Measurements from ENCODE around the gene LPAR6.

Gene LPAR6

DNA sequence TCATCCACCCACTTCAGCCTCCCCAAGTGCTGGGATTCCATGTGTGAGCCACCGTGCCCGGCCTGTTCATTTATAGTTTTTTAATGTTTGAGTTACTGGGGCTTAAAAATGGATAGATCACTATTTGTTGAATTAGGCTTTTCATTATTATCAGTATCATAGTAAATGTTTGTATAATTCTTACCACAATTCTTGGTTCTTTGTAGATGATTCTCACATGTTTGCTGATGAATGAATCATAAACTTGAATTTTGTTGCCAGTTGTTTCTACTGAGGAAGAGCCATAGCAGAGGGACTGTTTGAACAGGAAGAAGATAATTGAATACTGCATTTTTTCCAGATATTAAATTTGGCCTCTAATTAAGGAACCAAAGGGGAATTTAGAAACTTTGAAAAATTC is 2.6 kb upstream of the LPAR6 start:
- no peak for DNase-seq (ENCODE audit: low read depth in 3 of 3, low spot score in 1 of 3)

DNA sequence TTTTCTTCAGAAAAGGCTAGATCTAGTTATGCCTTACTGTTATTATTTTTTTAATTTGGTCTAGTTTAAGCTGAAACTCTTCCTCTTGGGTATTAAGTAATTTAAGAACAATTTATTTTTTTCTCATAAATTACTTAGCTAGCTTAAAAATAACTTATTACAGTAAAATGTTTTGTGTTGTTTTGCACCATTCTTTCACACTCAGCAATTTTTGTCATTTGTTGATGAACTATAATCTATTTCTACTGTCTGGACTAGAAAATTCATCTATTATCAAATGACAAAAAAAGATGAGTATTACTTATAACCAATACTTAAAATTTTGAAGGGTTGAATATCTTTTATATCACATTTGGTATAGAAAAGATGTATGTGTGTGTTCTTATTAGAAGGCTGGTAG is 1.6 kb upstream of the LPAR6 start:
- DNase-seq (ENCODE audit: low read depth in 3 of 3, low spot score in 1 of 3) = no peak

DNA sequence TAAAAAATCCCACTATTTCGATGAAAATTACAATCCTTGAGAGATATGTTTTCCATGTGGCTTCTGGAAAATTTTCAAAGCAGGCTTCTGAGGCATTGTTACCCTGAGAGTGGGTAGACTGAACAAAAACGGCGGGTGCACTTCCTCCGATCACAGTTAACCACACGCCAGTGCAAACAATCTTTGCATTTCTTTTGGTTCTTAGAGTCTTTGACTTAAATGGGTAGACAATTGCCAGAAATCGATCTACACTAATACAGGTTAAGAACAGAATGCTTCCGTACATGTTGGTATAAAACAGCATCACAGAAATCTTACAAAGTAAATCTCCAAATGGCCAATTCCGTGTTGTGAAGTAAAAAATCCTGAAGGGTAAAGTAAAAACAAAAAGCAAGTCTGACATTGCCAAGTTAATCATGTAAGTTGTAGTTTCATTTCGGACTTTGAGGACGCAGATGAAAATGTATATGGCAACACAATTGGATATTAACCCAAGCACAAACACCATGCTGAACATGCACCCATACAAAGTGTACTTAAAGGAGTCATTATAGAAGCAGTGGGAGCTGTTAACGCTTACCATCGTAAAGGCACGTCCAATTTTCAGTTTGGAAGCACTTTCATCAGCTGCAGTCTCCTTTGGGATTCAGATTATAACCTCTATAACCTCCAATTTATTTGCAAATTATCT is 927 bp downstream of the LPAR6 start:
- DNase-seq (ENCODE audit: low read depth in 3 of 3, low spot score in 1 of 3) = peak in 1 of 3 donors; percentile 18

DNA sequence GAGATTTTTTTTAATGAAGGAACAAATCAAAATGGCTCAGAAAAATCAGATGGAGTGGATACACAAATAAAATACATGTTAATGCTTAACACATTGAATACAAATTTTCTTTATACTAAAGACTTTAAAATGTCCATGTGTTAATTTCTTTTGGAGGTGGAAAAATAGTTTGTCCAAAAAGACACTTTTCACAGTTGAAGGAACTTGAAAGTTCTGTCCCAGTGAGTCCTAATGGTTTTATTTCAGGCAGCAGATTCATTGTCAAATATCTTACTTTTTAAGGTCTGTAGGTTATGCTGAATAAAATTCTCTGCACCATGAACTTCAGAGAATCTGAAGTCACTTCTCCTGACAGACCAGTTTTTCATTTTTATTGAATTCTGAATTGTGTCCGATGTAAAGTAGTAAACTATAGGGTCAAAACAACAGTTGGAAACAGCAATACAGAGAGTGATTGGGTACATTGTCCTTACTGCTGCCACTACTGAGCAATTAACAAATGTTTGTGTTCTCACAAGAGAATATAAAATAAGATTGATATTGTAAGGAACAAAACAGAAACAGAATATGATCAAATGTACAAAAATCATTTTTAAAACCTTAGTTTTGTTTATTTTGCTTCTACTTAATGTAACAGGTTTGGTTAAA is 1.6 kb downstream of the LPAR6 start:
- no peak for DNase-seq (ENCODE audit: low read depth in 3 of 3, low spot score in 1 of 3)

DNA sequence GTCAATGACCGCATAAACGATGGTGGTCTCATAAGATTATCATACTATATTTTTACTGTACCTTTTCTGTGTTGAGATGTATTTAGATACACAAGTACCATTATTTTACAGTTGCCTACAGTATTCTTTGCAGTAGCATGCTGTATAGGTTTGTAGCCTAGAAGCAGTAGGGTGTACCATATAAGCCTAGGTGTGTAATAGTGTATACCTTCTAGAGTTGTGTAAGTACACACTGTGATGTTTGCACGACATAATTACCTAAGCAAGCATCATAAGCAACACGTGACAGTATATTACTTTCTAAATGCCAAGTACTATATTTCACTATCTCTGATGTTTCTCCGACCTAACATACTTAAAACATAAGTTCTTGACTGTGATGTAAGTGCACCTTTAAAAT is 2.7 kb downstream of the LPAR6 start:
- DNase-seq (ENCODE audit: low read depth in 3 of 3, low spot score in 1 of 3) = no peak

DNA sequence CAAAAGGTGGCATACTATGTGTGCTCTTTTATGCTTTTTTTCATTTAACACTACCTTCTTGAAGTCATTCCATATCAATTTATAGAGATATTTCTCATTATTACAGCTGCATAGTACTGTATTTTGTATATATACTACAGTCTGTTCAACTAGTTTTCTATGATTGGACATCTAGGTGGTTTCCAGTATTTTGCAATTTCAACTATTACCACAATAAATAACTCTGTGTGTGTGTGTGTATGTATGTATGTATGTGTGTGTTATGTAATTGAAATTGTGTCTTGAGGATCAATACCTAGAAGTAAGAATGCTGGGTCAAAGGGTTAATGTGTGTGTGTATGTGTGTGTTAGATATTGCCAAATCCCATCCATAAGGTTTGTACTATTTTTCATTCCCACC is 7.0 kb downstream of the LPAR6 start:
- DNase-seq (ENCODE audit: low read depth in 3 of 3, low spot score in 1 of 3) = no peak

DNA sequence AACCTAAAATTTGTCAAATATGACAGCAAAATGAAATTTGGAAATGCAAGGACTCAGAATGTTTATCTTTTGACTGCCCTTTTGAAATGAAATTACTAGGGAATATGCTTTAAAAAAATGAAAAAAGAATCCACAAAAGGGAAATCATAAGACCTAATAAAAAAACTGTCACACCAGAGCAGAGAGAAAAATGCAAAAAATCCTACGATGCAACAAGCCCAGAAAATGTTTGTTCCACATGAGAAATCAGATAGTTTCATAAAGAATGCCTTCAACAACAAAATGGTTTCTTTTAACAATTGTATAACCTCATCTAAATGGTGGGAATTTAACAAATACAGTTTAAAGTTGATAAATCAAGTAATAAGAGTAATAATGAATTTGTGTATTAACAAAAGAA is 8.0 kb downstream of the LPAR6 start:
- DNase-seq (ENCODE audit: low read depth in 3 of 3, low spot score in 1 of 3) = no peak

DNA sequence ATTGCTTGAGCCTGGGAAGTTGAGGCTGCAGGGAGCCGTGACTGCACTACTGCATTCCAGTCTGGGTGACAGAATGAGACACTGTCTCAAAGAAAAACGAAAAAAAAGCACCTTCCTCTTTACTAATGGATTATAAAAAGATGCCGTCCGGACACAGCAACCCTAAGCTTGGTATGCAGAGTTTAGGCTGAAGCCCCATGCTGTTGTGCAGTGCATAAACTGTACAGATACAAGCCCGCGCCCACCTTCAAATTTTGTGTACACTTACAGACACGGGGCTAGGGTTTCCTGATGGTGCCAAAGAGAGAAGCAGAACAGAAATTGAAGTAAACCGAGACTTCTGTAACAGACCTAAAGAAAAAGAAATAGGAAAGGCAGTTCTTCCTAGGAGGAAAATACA is 9.0 kb downstream of the LPAR6 start:
- no peak for DNase-seq (ENCODE audit: low read depth in 3 of 3, low spot score in 1 of 3)

DNA sequence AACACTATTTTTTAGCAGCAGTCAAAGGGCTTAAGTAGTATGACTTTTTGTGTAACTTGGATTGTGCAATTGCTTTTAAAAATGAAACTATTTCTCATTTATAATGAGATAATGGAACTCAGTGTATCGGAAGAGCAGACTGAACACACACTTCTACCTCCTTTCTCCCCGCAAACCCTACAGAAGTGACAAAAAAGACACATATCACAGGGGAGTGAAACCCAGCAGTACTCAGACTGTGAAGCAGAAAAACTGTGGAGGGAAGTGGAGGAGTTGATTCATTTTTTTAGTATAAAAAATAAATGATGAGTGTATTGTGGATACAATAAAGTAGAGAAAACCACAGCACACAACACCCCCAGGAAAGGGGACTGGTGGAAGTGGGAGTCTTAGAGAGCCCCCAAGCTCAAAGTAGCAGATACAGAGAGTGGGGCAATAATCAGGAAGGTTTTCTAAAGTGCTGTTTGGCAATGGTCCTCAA is 9.7 kb downstream of the LPAR6 start:
- no peak for DNase-seq (ENCODE audit: low read depth in 3 of 3, low spot score in 1 of 3)

DNA sequence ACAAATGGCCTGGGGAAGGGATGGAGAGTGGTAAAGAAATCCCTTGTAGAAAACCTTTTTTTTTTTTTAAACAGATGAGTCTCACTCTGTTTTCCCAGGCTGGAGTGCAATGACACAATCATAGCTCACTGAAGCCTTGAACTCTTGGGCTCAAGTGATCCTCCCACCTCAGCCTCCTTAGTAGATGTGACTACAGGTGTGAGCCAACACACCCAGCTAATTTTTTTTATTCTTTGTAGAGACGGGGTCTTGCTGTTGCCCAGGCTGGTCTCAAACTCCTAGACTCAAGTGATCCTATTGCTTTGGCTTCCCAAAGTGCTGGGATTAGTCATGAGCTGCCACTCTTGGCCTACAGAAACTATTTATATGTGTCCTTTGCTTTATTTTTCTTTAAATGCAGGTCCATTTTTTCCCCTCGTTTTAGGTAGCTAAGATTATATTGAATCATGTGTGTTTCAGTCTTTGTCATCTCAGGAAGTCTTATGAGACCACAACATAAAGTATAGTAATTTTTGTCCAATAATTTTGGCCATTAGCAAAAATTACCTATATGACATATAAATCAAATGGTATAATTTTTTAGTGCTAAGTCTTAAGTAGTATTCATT is 10.5 kb downstream of the LPAR6 start:
- no peak for DNase-seq (ENCODE audit: low read depth in 3 of 3, low spot score in 1 of 3)

DNA sequence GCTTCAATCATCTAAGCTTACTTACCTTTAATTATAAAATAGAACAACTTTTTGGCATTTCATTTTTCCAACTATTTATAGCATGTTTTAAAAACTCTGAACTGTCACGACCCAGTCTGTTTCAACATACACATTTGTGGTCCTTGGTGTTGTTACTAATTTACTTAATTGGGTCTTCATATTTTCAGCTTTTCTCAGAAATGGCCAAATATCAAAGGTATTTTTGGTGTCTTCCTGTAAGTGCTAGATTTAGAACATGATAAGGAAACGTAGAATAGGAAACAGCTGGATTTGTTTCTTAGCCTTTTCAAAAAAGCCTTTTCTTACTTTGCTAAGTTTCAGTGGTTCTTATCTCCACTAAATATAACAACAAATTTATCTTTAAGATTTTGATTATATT is 11.4 kb downstream of the LPAR6 start:
- DNase-seq (ENCODE audit: low read depth in 3 of 3, low spot score in 1 of 3) = no peak

DNA sequence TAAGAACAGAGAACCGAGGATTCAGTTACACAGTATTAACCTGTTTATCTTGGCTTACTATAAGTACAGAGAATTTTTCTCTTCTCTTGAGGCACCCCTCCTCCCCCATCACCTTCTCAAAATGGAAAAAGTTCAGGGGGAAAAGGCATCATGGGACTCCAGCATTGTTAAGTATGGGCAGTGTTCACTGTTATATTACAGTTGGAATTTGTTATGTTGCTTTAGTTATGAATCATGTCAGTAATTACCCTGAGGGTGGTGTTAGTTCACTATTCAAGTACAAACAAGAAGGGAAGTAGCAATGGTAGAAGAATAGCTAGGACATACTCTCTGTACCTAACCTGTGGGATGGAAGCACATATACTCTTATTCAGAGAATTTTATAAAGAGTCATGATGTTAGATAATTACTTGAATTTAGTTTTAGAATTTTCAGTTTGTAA is 12.0 kb downstream of the LPAR6 start:
- DNase-seq (ENCODE audit: low read depth in 3 of 3, low spot score in 1 of 3) = no peak

DNA sequence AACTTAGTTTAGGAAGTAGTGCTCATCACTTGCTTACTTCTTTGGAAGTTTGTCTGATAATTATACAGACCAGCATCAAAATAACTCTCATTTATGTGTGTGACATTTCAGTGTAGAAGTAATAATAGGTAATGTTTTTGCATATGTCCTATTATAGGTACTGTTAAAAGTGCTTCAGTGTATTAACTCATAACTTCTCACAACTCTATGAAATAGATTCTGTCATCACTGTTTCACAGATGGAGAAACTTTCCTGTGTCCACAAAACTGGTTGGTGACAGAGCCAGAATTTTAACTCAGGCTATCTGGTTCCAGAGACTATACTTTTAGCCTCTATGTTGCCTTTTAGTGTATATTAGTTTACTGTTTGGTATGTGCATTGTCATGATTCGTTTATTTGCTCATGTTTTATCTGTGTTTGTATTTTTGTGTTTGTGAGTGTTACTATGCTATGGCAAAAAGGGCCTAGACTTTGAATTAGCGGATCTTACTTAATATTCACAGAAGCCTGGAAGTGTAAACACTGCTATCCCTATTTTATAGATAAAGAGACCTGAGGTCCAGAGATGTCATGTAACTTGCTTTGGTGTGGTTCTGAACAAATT is 12.7 kb downstream of the LPAR6 start:
- no peak for DNase-seq (ENCODE audit: low read depth in 3 of 3, low spot score in 1 of 3)

DNA sequence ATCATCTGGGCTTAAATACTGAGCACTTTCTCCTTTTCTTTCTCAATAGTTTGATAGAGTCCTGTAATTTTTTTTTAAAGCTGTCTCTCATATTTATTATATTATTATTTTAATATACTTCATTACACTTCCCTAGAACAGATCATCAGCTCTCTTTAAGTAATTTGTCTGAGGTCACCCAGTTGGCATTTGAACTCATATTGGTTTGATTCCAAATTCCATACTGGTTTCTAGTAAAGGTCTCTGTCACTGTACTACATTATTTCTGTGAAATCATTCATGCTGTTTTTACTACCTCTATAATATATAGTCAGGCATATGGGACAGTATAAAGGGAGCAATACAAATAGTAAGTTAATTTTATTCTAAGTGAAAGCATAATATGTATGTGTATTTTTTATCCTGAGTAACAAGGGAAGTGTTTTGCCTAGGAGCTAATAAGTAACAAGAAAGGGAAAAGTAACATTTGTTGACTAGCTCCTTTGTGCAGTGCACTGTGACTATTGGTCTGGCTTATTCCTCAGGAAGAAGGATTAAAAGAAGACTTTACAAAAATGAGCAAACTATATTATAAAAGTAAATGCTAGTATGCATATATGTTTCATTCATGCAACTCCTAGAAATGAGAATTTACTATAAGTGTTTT is 14.3 kb downstream of the LPAR6 start:
- no peak for DNase-seq (ENCODE audit: low read depth in 3 of 3, low spot score in 1 of 3)

DNA sequence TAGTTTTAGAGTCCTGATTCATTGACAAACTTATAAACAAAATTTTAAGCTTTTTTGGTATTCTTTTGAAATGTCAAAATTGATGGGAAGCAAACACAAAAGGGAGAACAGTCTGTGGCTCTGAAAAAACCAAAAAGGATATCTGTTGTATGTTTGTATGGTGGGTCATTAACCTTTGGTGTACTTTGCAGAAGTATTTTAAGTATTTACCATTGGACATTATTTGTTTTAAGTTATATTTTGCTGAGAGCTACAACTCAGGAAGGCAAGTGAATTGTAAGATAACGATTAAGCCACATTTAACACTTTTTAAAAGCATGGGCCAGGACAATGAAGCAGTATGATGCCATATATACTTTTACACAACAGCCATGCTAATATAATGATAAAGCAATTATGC is 15.2 kb downstream of the LPAR6 start:
- DNase-seq (ENCODE audit: low read depth in 3 of 3, low spot score in 1 of 3) = no peak

DNA sequence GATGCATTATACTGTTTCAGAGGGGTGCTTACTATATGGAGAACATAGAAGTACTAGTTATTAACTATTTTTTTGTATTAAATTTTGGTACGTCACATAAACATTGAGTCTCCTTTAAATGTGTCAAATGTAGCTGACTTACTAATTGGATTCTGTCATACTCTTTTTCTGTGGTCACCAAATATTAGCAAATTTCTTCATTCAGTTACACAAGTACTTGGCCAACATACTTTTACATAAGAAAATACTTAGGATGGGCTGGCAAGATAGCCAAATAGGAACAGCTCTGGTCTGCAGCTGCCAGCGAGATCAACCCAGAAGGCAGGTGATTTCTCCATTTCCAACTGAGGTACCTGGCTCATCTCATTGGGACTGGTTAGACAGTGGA is 19.2 kb downstream of the LPAR6 start:
- DNase-seq (ENCODE audit: low read depth in 3 of 3, low spot score in 1 of 3) = no peak

DNA sequence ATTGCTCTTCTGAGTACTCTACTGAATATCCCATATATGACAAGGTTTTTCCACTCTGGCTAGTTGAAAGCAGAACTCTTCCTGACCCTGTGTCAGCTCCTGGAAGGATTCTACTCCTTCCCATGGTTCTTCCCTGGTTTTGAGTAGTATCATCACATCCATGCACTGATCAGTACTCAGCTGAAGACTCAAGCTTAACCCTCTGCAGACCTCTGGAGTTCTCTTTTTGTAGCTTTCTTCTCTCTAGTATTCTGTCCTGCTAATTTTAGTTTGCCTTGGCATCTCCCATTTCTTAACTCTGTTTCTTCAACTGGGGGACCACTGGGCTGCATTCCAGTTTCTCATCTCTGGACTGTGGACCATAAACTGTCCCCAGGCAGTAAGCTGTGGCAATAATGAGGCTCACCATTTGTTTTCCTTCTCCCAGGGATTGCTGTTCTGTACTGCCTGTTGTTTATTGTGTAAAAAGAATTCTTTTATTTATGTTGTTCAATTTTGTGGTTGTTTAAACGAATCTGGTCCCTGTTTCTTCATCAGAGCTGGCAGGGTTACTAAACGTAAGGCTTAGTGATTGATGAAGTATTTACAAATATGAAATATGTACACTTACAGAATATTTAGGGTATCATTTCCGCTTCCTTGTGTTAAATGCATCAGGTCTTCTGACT is 19.7 kb downstream of the LPAR6 start:
- DNase-seq (ENCODE audit: low read depth in 3 of 3, low spot score in 1 of 3) = no peak

DNA sequence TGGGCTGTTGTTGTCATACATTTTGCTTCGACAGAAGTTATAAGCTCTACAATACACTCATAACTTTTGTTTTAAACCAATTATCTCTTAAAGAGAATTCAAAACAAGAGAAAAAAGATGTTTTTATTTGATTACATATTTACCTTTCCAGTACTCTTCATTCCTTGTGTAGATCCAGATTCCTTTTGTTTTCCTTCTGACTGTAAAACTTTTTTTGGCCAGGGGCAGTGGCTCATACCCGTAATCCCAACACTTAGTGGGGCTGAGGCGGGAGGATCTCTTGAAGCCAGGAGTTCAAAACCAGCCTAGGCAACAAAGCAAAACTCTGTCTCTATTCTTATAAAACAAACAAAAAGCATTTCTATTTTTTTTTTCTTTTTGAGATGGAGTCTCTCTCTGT is 21.7 kb downstream of the LPAR6 start:
- no peak for DNase-seq (ENCODE audit: low read depth in 3 of 3, low spot score in 1 of 3)

DNA sequence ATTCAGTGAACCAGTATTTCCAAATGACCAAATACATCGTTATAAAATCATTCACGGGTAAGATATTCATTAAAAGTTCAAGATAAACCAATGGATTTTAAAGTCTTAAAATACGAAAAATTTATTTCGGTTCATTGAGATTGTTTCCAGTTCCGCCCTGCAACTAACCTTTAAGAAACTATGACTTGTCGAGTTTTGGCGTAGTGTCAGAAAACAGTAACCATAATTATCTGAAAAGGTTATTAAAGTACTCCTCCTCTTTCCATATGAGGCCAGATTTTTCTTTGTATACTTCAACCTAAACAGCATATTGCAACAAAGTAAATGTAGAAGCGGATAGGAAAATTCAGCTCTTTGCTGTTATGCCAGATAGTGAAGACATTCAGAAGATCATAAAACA is 26.1 kb downstream of the LPAR6 start:
- DNase-seq (ENCODE audit: low read depth in 3 of 3, low spot score in 1 of 3) = no peak

DNA sequence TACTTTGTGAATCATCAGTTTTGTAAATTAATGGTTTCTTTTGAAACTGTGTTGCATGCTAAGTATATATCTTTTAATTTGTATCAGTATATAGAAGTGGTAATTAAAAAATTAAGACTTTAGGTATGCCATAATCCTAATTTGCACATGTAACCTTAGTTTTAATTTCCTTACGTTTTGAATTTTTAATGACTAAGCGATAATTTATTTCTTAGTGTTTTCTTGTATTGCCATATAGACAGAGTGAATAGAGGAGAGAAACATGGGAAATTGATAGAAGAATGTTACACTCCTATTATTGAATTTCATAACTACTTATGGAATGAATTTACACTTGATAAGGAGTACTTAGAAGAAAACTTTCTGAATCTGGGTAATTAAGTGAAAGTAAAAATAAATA is 29.5 kb downstream of the LPAR6 start:
- no peak for DNase-seq (ENCODE audit: low read depth in 3 of 3, low spot score in 1 of 3)

DNA sequence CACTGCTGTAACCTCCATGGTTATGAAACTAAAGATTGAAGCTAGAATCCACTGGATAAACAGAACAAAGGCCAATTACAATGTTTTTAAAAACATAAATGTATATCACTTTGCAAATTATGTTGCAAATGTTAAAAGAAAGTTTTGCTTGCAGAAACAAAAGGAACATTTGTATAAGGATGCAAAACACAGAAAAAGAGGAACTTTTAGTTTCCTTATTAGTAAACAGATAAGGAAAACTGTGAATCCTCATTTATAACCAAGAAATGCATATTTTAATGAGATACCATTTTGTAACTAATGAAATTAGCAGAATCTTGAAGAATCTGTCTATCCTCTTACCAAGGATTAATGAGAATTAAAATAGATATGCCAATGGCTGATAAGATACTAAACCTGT is 32.3 kb downstream of the LPAR6 start:
- DNase-seq (ENCODE audit: low read depth in 3 of 3, low spot score in 1 of 3) = no peak
